K562 (cell line): ENCODE data around the gene PACC1. TPM values are rescaled to one million over a fixed set of nuclear protein-coding genes. Genes with fewer than 3 reads are reported as not detected.

Experiments
- SNRNP70 ChIP-seq: fragments of 200-400 bp; formaldehyde crosslinking; optimal IDR thresholded peaks from 2 replicates; pipeline ENCODE3; 2017; ENCODE audit warnings: low read depth, low read length
- TAF1 ChIP-seq: IDR thresholded peaks from 2 replicates; pipeline ENCODE4 v1.6.1; 2011; ENCODE audit warnings: mild to moderate bottlenecking, low read length, moderate library complexity; ENCODE audit not compliant: insufficient read depth, control insufficient read depth, severe bottlenecking; ENCODE audit errors: extremely low read depth
- polyA plus RNA-seq, 8 experiments: library from polyadenylated mRNA; depleted of rRNA in 4 of 8; stranded (reverse) in 5 of 8; unstranded in 3 of 8; fragments of >200 nt; fragmentation: Nextera tagmentation in 2 of 8; fragmentation: Illumina TruSeq in 1 of 8; extraction: Ambion mirVana in 2 of 8; extraction: Trizol in 1 of 8; gene quantifications; 2 replicates each; pipeline versions ENCODE4 v1.2.1 to v1.2.3, GENCODE V29; 2011 to 2014; ENCODE audit warnings: inconsistent platforms in 1 of 8, missing spikeins in 1 of 8
- total RNA-seq, 7 experiments: library from RNA; depleted of rRNA in 6 of 7; stranded (reverse); fragments of >200 nt in 6 of 7; fragmentation: Illumina TruSeq in 2 of 7; extraction: Trizol in 2 of 7; gene quantifications; 2 replicates each; pipeline versions ENCODE4 v1.2.1 to v1.2.3, GENCODE V29; 2011 to 2021; ENCODE audit warnings: low replicate concordance in 1 of 7
- TF ChIP-seq, protein P1 (sequence below): fragments of 200-600 bp; sonication (generic); IDR thresholded peaks from one replicate; pipeline ENCODE4 v1.6.1; 2012; ENCODE audit warnings: mild to moderate bottlenecking, low read depth, low read length, inconsistent platforms
- TF ChIP-seq, protein P2 (sequence below): fragments of 450-650 bp; formaldehyde crosslinking; IDR thresholded peaks from 2 replicates; pipeline ENCODE4 v1.4.0; 2020; ENCODE audit warnings: mild to moderate bottlenecking, mixed read lengths
- TF ChIP-seq, protein P3 (sequence below): fragments of 450-650 bp; formaldehyde crosslinking; IDR thresholded peaks from 2 replicates; pipeline ENCODE4 v1.4.0; 2022; ENCODE audit warnings: missing genetic modification characterization
- TF ChIP-seq, protein P4 (sequence below): fragments of 450-650 bp; IDR thresholded peaks from 2 replicates; pipeline ENCODE4 v1.6.1; 2018; ENCODE audit not compliant: partially characterized antibody

PACC1 gene
- total and polyA plus RNA-seq, 9 of the 15 experiments (the other 6 are each of a cell fraction or from before 2014, with no cell fraction given) = 7.1 to 19.3 (median 14.9) TPM

DNA sequence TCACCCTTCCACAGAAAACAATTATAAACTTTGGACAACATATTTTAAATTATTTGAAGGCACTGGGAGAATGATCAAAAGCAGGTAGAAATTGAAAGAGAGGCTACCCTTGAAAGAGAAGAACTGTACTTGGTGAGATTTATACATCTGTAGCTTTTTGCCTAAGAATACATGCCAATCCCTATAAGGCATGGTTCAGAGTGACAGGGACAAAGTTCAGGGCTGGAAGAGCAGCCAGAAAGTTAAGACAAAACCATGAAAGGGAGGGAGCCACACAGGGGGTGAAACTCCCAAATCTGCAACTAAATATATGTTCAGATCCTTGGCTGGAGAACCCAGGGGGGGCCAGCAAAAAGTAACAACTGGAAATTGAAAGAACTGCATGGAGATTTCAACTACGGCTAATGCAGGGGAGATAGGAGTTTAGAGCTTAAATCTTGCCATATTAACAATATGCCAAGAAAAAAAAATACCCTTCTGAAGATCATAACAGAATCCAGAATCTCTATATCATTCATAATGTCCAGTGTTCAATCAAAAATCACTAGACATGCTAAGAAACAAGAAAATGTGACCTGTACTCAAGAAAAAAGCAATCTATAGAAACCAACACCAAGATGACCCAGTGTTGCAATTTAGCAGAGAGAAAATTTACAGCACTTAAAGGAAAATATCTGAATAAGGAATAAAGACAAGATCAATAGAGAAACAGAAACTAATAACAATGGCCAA is 25.5 kb downstream of the PACC1 start (continued):
- TF ChIP-seq, protein P1, sequence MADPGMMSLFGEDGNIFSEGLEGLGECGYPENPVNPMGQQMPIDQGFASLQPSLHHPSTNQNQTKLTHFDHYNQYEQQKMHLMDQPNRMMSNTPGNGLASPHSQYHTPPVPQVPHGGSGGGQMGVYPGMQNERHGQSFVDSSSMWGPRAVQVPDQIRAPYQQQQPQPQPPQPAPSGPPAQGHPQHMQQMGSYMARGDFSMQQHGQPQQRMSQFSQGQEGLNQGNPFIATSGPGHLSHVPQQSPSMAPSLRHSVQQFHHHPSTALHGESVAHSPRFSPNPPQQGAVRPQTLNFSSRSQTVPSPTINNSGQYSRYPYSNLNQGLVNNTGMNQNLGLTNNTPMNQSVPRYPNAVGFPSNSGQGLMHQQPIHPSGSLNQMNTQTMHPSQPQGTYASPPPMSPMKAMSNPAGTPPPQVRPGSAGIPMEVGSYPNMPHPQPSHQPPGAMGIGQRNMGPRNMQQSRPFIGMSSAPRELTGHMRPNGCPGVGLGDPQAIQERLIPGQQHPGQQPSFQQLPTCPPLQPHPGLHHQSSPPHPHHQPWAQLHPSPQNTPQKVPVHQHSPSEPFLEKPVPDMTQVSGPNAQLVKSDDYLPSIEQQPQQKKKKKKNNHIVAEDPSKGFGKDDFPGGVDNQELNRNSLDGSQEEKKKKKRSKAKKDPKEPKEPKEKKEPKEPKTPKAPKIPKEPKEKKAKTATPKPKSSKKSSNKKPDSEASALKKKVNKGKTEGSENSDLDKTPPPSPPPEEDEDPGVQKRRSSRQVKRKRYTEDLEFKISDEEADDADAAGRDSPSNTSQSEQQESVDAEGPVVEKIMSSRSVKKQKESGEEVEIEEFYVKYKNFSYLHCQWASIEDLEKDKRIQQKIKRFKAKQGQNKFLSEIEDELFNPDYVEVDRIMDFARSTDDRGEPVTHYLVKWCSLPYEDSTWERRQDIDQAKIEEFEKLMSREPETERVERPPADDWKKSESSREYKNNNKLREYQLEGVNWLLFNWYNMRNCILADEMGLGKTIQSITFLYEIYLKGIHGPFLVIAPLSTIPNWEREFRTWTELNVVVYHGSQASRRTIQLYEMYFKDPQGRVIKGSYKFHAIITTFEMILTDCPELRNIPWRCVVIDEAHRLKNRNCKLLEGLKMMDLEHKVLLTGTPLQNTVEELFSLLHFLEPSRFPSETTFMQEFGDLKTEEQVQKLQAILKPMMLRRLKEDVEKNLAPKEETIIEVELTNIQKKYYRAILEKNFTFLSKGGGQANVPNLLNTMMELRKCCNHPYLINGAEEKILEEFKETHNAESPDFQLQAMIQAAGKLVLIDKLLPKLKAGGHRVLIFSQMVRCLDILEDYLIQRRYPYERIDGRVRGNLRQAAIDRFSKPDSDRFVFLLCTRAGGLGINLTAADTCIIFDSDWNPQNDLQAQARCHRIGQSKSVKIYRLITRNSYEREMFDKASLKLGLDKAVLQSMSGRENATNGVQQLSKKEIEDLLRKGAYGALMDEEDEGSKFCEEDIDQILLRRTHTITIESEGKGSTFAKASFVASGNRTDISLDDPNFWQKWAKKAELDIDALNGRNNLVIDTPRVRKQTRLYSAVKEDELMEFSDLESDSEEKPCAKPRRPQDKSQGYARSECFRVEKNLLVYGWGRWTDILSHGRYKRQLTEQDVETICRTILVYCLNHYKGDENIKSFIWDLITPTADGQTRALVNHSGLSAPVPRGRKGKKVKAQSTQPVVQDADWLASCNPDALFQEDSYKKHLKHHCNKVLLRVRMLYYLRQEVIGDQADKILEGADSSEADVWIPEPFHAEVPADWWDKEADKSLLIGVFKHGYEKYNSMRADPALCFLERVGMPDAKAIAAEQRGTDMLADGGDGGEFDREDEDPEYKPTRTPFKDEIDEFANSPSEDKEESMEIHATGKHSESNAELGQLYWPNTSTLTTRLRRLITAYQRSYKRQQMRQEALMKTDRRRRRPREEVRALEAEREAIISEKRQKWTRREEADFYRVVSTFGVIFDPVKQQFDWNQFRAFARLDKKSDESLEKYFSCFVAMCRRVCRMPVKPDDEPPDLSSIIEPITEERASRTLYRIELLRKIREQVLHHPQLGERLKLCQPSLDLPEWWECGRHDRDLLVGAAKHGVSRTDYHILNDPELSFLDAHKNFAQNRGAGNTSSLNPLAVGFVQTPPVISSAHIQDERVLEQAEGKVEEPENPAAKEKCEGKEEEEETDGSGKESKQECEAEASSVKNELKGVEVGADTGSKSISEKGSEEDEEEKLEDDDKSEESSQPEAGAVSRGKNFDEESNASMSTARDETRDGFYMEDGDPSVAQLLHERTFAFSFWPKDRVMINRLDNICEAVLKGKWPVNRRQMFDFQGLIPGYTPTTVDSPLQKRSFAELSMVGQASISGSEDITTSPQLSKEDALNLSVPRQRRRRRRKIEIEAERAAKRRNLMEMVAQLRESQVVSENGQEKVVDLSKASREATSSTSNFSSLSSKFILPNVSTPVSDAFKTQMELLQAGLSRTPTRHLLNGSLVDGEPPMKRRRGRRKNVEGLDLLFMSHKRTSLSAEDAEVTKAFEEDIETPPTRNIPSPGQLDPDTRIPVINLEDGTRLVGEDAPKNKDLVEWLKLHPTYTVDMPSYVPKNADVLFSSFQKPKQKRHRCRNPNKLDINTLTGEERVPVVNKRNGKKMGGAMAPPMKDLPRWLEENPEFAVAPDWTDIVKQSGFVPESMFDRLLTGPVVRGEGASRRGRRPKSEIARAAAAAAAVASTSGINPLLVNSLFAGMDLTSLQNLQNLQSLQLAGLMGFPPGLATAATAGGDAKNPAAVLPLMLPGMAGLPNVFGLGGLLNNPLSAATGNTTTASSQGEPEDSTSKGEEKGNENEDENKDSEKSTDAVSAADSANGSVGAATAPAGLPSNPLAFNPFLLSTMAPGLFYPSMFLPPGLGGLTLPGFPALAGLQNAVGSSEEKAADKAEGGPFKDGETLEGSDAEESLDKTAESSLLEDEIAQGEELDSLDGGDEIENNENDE = no peak
- TF ChIP-seq, protein P2, sequence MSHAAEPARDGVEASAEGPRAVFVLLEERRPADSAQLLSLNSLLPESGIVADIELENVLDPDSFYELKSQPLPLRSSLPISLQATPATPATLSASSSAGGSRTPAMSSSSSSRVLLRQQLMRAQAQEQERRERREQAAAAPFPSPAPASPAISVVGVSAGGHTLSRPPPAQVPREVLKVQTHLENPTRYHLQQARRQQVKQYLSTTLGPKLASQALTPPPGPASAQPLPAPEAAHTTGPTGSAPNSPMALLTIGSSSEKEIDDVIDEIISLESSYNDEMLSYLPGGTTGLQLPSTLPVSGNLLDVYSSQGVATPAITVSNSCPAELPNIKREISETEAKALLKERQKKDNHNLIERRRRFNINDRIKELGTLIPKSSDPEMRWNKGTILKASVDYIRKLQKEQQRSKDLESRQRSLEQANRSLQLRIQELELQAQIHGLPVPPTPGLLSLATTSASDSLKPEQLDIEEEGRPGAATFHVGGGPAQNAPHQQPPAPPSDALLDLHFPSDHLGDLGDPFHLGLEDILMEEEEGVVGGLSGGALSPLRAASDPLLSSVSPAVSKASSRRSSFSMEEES (CRISPR knock-in tag) = no peak
- no peak for TF ChIP-seq SNRNP70
- TF ChIP-seq, protein P3, sequence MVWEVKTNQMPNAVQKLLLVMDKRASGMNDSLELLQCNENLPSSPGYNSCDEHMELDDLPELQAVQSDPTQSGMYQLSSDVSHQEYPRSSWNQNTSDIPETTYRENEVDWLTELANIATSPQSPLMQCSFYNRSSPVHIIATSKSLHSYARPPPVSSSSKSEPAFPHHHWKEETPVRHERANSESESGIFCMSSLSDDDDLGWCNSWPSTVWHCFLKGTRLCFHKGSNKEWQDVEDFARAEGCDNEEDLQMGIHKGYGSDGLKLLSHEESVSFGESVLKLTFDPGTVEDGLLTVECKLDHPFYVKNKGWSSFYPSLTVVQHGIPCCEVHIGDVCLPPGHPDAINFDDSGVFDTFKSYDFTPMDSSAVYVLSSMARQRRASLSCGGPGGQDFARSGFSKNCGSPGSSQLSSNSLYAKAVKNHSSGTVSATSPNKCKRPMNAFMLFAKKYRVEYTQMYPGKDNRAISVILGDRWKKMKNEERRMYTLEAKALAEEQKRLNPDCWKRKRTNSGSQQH (CRISPR knock-in tag) = no peak
- TF ChIP-seq TAF1 = no peak
- TF ChIP-seq, protein P4, sequence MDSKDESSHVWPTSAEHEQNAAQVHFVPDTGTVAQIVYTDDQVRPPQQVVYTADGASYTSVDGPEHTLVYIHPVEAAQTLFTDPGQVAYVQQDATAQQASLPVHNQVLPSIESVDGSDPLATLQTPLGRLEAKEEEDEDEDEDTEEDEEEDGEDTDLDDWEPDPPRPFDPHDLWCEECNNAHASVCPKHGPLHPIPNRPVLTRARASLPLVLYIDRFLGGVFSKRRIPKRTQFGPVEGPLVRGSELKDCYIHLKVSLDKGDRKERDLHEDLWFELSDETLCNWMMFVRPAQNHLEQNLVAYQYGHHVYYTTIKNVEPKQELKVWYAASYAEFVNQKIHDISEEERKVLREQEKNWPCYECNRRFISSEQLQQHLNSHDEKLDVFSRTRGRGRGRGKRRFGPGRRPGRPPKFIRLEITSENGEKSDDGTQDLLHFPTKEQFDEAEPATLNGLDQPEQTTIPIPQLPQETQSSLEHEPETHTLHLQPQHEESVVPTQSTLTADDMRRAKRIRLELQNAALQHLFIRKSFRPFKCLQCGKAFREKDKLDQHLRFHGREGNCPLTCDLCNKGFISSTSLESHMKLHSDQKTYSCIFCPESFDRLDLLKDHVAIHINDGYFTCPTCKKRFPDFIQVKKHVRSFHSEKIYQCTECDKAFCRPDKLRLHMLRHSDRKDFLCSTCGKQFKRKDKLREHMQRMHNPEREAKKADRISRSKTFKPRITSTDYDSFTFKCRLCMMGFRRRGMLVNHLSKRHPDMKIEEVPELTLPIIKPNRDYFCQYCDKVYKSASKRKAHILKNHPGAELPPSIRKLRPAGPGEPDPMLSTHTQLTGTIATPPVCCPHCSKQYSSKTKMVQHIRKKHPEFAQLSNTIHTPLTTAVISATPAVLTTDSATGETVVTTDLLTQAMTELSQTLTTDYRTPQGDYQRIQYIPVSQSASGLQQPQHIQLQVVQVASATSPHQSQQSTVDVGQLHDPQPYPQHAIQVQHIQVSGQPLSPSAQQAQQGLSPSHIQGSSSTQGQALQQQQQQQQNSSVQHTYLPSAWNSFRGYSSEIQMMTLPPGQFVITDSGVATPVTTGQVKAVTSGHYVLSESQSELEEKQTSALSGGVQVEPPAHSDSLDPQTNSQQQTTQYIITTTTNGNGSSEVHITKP = no peak
